KG1 (cell line): Measurements from ENCODE around the gene MRPL4.
"Not testable (repeated sequence)": the region's sequence is repeated elsewhere in the genome, so short reads cannot be mapped to it uniquely, and the experiment has no call there.

Source experiments
- DNase-seq: peaks from one replicate; lab custom pipeline; 2025; lab: John Stamatoyannopoulos, UW

MRPL4 gene

GRCh38 chr19:10262771-10263170 is 10.8 kb downstream of the MRPL4 start:
- no peak for DNase-seq

GRCh38 chr19:10266706-10267105 is 14.7 kb downstream of the MRPL4 start:
- DNase-seq = no peak

- DNase-seq = no peak
Observed at GRCh38 chr19:10268071-10268470, 16.1 kb downstream of the MRPL4 start.

GRCh38 chr19:10269333-10270179 is 17.5 kb downstream of the MRPL4 start:
- DNase-seq = peak; percentile 65

GRCh38 chr19:10270180-10270615 is 18.2 kb downstream of the MRPL4 start:
- DNase-seq = peak; percentile 93

GRCh38 chr19:10270616-10271394 is 18.8 kb downstream of the MRPL4 start, which contains the start of gene ICAM1:
ICAM1 (plus strand) TSS chr19:10271120; CDS start chr19:10271160, 40 bp downstream.
- peak; percentile 79 for DNase-seq

GRCh38 chr19:10271543-10272086 is 19.6 kb downstream of the MRPL4 start:
- no peak for DNase-seq

- DNase-seq = no peak
Observed at GRCh38 chr19:10274589-10274988, 22.6 kb downstream of the MRPL4 start.

GRCh38 chr19:10277795-10278589 is 26.0 kb downstream of the MRPL4 start:
- DNase-seq = no peak

GRCh38 chr19:10278935-10279334 is 26.9 kb downstream of the MRPL4 start:
- no peak for DNase-seq

- DNase-seq = no peak
Observed at GRCh38 chr19:10279737-10280442, 27.9 kb downstream of the MRPL4 start.

- not testable (repeated sequence) for DNase-seq
Observed at GRCh38 chr19:10282043-10282442, 30.0 kb downstream of the MRPL4 start.

GRCh38 chr19:10283301-10284064 is 31.5 kb downstream of the MRPL4 start:
- DNase-seq = no peak

- no peak for DNase-seq
Observed at GRCh38 chr19:10284065-10284959, 32.3 kb downstream of the MRPL4 start.

- no peak for DNase-seq
Observed at GRCh38 chr19:10284960-10285278, 32.9 kb downstream of the MRPL4 start.

GRCh38 chr19:10285393-10285792 is 33.4 kb downstream of the MRPL4 start:
- DNase-seq = no peak

GRCh38 chr19:10286803-10287737 is 35.1 kb downstream of the MRPL4 start, which contains the start of gene ICAM4:
ICAM4 (plus strand) TSS chr19:10286955; CDS start chr19:10287013, 58 bp downstream.
- no peak for DNase-seq

- DNase-seq = no peak
Observed at GRCh38 chr19:10288662-10289166, 36.7 kb downstream of the MRPL4 start.
